Measurements from ENCODE around the gene RPP25.

- no peak for TF ChIP-seq REST (IDR thresholded peaks at IDR 0.05; ENCODE audit: insufficient replicate concordance, low read depth)
- TF ChIP-seq, protein P1, sequence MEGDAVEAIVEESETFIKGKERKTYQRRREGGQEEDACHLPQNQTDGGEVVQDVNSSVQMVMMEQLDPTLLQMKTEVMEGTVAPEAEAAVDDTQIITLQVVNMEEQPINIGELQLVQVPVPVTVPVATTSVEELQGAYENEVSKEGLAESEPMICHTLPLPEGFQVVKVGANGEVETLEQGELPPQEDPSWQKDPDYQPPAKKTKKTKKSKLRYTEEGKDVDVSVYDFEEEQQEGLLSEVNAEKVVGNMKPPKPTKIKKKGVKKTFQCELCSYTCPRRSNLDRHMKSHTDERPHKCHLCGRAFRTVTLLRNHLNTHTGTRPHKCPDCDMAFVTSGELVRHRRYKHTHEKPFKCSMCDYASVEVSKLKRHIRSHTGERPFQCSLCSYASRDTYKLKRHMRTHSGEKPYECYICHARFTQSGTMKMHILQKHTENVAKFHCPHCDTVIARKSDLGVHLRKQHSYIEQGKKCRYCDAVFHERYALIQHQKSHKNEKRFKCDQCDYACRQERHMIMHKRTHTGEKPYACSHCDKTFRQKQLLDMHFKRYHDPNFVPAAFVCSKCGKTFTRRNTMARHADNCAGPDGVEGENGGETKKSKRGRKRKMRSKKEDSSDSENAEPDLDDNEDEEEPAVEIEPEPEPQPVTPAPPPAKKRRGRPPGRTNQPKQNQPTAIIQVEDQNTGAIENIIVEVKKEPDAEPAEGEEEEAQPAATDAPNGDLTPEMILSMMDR (IDR thresholded peaks at IDR 0.05; ENCODE audit: insufficient read depth, low read length): no peak
These were observed 4.5 kb upstream of the RPP25 start for GRCh38 chr15:74960995-74961588.
